GM04504 (cell line): Measurements from ENCODE around the gene EDARADD.
"Not testable (repeated sequence)": the region's sequence is repeated elsewhere in the genome, so short reads cannot be mapped to it uniquely, and the experiment has no call there.

ENCODE experiments used
- DNase-seq: peaks from one replicate; pipeline ENCODE4 v3.0.0-alpha.2; 2012; ENCODE audit warnings: low read depth

EDARADD gene

GRCh38 chr1:236393681-236394481, at the start of gene EDARADD:
Gene EDARADD (plus strand): TSS chr1:236394286. CDS start chr1:236394445, 159 bp downstream.
- DNase-seq: no peak

GRCh38 chr1:236345728-236346127, 48.4 kb upstream of the EDARADD start:
- DNase-seq: no peak

- DNase-seq: no peak
Measured at GRCh38 chr1:236348071-236348470, 46.0 kb upstream of the EDARADD start.

- no peak for DNase-seq
Measured at GRCh38 chr1:236350308-236350707, 43.8 kb upstream of the EDARADD start.

GRCh38 chr1:236351875-236352573, 42.1 kb upstream of the EDARADD start:
- no peak for DNase-seq

GRCh38 chr1:236352747-236353146, 41.3 kb upstream of the EDARADD start:
- DNase-seq: not testable (repeated sequence)

GRCh38 chr1:236353813-236354212, 40.3 kb upstream of the EDARADD start:
- no peak for DNase-seq

GRCh38 chr1:236354330-236355147, 39.5 kb upstream of the EDARADD start:
- no peak for DNase-seq

- no peak for DNase-seq
Measured at GRCh38 chr1:236356141-236356540, 37.9 kb upstream of the EDARADD start.

- DNase-seq: no peak
Measured at GRCh38 chr1:236361909-236362590, 32.0 kb upstream of the EDARADD start.

GRCh38 chr1:236363237-236363636, 30.8 kb upstream of the EDARADD start:
- no peak for DNase-seq

GRCh38 chr1:236365999-236366570, 28.0 kb upstream of the EDARADD start:
- DNase-seq: no peak

GRCh38 chr1:236366681-236367080, 27.4 kb upstream of the EDARADD start:
- not testable (repeated sequence) for DNase-seq

GRCh38 chr1:236370420-236370819, 23.7 kb upstream of the EDARADD start:
- no peak for DNase-seq

- no peak for DNase-seq
Measured at GRCh38 chr1:236371083-236371482, 23.0 kb upstream of the EDARADD start.

- DNase-seq: no peak
Measured at GRCh38 chr1:236377832-236378535, 16.1 kb upstream of the EDARADD start.

- DNase-seq: no peak
Measured at GRCh38 chr1:236381565-236382158, 12.4 kb upstream of the EDARADD start.

GRCh38 chr1:236388332-236388731, 5.8 kb upstream of the EDARADD start:
- no peak for DNase-seq

- DNase-seq: no peak
Measured at GRCh38 chr1:236389253-236389652, 4.8 kb upstream of the EDARADD start.

GRCh38 chr1:236391008-236391407, 3.1 kb upstream of the EDARADD start:
- no peak for DNase-seq

- no peak for DNase-seq
Measured at GRCh38 chr1:236392182-236392581, 1.9 kb upstream of the EDARADD start.
